Fibroblast of peridontal ligament (primary cell): ENCODE results near the gene GLYATL1B.
"Not testable (repeated sequence)": the region's sequence is repeated elsewhere in the genome, so short reads cannot be mapped to it uniquely, and the experiment has no call there.

Experiments used
- DNase-seq: peaks from one replicate; pipeline ENCODE4 v3.0.0-alpha.2; 2010; ENCODE audit errors: extremely low read depth

Gene GLYATL1B

GRCh38 chr11:59095972-59096575 is 10.0 kb downstream of the GLYATL1B start:
- not testable (repeated sequence) for DNase-seq

- DNase-seq, result peak; percentile 73
Measured at GRCh38 chr11:59097113-59097708, 11.1 kb downstream of the GLYATL1B start.

- not testable (repeated sequence) for DNase-seq
Measured at GRCh38 chr11:59097938-59098337, 11.8 kb downstream of the GLYATL1B start.

GRCh38 chr11:59102259-59102765 is 16.2 kb downstream of the GLYATL1B start:
- DNase-seq, result peak; percentile 34

GRCh38 chr11:59106363-59107336 is 20.5 kb downstream of the GLYATL1B start, which contains the start of gene FAM111B:
Gene FAM111B, plus strand, starts transcription at chr11:59107237. Its CDS starts 2,389 bp downstream, at chr11:59109626.
- DNase-seq, result peak; percentile 91

GRCh38 chr11:59107721-59108120 is 21.6 kb downstream of the GLYATL1B start:
- DNase-seq, result not testable (repeated sequence)

GRCh38 chr11:59112494-59112893 is 26.4 kb downstream of the GLYATL1B start:
- no peak for DNase-seq

- DNase-seq, result no peak
Measured at GRCh38 chr11:59114344-59114743, 28.2 kb downstream of the GLYATL1B start.

- DNase-seq, result no peak
Measured at GRCh38 chr11:59115553-59115952, 29.4 kb downstream of the GLYATL1B start.

GRCh38 chr11:59117774-59118173 is 31.7 kb downstream of the GLYATL1B start:
- no peak for DNase-seq

GRCh38 chr11:59119826-59120225 is 33.7 kb downstream of the GLYATL1B start:
- no peak for DNase-seq

- DNase-seq, result peak; percentile 73
Measured at GRCh38 chr11:59135648-59136461, 49.7 kb downstream of the GLYATL1B start.

- not testable (repeated sequence) for DNase-seq
Measured at GRCh38 chr11:59136551-59136950, 50.4 kb downstream of the GLYATL1B start.

- no peak for DNase-seq
Measured at GRCh38 chr11:59137190-59137589, 51.1 kb downstream of the GLYATL1B start.

- no peak for DNase-seq
Measured at GRCh38 chr11:59138643-59139042, 52.5 kb downstream of the GLYATL1B start.

GRCh38 chr11:59141191-59141590 is 55.1 kb downstream of the GLYATL1B start:
- DNase-seq, result no peak

- peak; percentile 67 for DNase-seq
Measured at GRCh38 chr11:59141673-59142460, 55.8 kb downstream of the GLYATL1B start.

GRCh38 chr11:59142530-59143507 is 56.7 kb downstream of the GLYATL1B start, which contains the start of gene FAM111A:
Gene FAM111A, plus strand, starts transcription at chr11:59142856. Its CDS starts 6,017 bp downstream, at chr11:59148873.
- DNase-seq, result peak; percentile 86

GRCh38 chr11:59144096-59144495 is 58.0 kb downstream of the GLYATL1B start:
- no peak for DNase-seq
